Small intestine (tissue), 7 donors: ENCODE results near the gene GIPC1. TPM values are rescaled to one million over a fixed set of nuclear protein-coding genes. Genes with fewer than 3 reads are reported as not detected.

Experiments
- DNase-seq, 2 donors: peaks; one replicate each; pipeline versions ENCODE4 v3.0.0 to v3.0.0-alpha.2; 2013
- FAIRE-seq: peaks from 2 replicates; lab custom pipeline; 2012; peaks lifted over from hg19 to GRCh38; lab: Jason Lieb, UNC
- H3K27ac ChIP-seq, 3 donors: one replicate each; pipeline ENCODE4 v1.5.1; 2013; ENCODE audit warnings: low read length in 2 of 3, mild to moderate bottlenecking in 2 of 3, control low read depth in 1 of 3, inconsistent platforms in 1 of 3, low read depth in 1 of 3, moderate library complexity in 1 of 3
- H3K27me3 ChIP-seq, 3 donors: one replicate each; pipeline ENCODE4 v1.6.1; 2013; ENCODE audit warnings: low read length in 3 of 3, inconsistent platforms in 1 of 3; ENCODE audit not compliant: control insufficient read depth in 3 of 3, insufficient read depth in 3 of 3
- H3K36me3 ChIP-seq, 3 donors: one replicate each; pipeline ENCODE4 v1.6.1; 2013; ENCODE audit warnings: low read length in 3 of 3, inconsistent platforms in 1 of 3, low read depth in 1 of 3, mild to moderate bottlenecking in 1 of 3, moderate library complexity in 1 of 3; ENCODE audit not compliant: control insufficient read depth in 3 of 3, insufficient read depth in 2 of 3
- H3K4me1 ChIP-seq, 3 donors: one replicate each; pipeline ENCODE4 v1.6.1; 2013; ENCODE audit warnings: low read length in 2 of 3, inconsistent platforms in 1 of 3, low read depth in 1 of 3, mild to moderate bottlenecking in 1 of 3, moderate library complexity in 1 of 3; ENCODE audit not compliant: control insufficient read depth in 3 of 3, insufficient read depth in 2 of 3
- H3K4me3 ChIP-seq, 3 donors: one replicate each; pipeline ENCODE4 v1.5.1; 2013; ENCODE audit warnings: low read length in 3 of 3, control low read depth in 1 of 3, inconsistent platforms in 1 of 3, low read depth in 1 of 3, mild to moderate bottlenecking in 1 of 3, moderate library complexity in 1 of 3
- H3K9me3 ChIP-seq, 2 donors: one replicate each; pipeline ENCODE4 v1.6.1; 2013; ENCODE audit warnings: low read depth in 1 of 2, low read length in 1 of 2; ENCODE audit not compliant: control insufficient read depth in 2 of 2, insufficient read depth in 1 of 2
- WGBS, 3 donors: extraction: QIAGEN DNeasy Blood & Tissue Kit; methylation state at CpG; one replicate each; pipeline ENCODE4 v1.1.7; 2013; 5-methylcytosine and 5-hydroxymethylcytosine counted together
- polyA plus RNA-seq, 4 donors: library from polyadenylated mRNA; stranded (reverse) in 3 of 4; unstranded in 1 of 4; fragments of 200-250 nt in 3 of 4; fragments of 120-200 nt in 1 of 4; gene quantifications; one replicate each; pipeline versions ENCODE4 v1.2.1 to v1.2.3, GENCODE V29; 2013
- donor health status: healthy with polysubstance abuse.
- donor health status: control.
- donor health status: control.
- donor health status: Bipolar disorder and iron deficiency.
- donor health status: healthy.

Gene GIPC1
- polyA plus RNA-seq, 4 donors, result 43.1 to 91.2 (median 65.2) TPM

DNA sequence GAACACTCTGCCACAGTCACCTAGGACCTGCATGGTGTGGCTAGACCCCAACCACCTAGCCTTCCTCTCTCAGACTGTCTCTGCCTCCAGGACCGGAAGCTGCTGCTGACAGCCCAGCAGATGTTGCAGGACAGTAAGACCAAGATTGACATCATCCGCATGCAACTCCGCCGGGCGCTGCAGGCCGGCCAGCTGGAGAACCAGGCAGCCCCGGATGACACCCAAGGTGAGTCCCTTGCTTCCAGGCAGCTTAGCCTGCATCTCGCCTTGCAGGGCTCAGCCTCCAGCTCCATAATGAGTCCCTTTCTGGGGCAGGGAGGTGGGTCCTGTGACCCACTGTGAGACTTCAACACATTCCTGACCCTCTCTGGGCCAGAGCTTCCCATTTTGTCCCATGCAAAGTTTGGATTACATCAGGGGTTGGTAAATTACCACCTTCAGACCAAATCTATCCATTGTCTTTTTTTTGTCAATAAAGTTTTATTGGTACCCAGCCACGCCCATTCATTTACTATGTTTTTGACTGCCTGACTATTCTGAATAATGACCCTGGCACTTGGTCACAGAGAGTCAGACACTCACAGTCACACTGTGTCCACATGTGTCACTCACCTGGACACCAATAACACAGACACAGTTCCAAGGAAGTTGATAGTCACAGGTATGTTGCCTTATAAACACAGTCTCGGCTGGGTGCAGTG lies 49.4 kb downstream of the GIPC1 start:
- FAIRE-seq, result no peak
- WGBS, 3 donors, result 95 to 98% (median 97%) methylated on average over 10 of the region's 10 CpGs

DNA sequence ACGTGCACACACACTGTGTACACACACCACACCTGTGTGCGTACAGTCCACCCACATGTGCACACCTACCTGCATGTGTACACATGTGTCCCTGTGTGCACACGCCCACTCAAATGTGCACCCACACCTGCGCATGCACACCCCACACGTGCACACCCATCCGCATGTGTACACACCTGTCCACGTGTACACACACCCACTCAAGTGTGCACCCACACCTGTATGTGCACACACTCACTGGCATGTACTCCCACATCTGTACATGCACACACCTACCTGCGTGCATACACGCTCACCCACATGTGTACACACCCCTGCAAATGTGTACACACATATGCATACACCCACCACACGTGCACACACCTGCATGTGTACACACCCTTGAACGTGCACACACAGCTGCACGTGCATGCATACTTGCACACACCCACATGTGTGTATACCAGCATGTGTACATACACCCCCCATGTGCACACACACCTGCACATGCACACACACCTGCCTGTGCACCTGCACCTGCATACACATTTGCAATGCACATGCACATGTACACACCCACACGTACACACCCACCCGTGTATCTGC lies 52.2 kb downstream of the GIPC1 start:
- DNase-seq, result no peak
- WGBS, 3 donors, result 94 to 95% (median 95%) methylated on average over 14 of the region's 14 CpGs
- FAIRE-seq, result no peak
- Histone ChIP-seq H3K36me3 (peaks cover 0 to 81% (median 3%) of the 10 kb centered on the region in 3 donors), H3K4me1 (peaks cover 0 to 10% (median 0%) of the 10 kb centered on the region in 3 donors), H3K9me3 (no peaks in the 10 kb centered on the region), H3K27me3 (no peaks in the 10 kb centered on the region), H3K27ac (no peak overlapping the region), H3K4me3 (no peak overlapping the region)

More for the DNA sequence above, 49.4 kb downstream of the GIPC1 start:
- Histone ChIP-seq H3K9me3 (no peaks in the 10 kb centered on the region), H3K27ac (no peak overlapping the region), H3K36me3 (peaks cover 0 to 92% (median 11%) of the 10 kb centered on the region in 3 donors), H3K4me1 (no peaks in the 10 kb centered on the region), H3K4me3 (no peak overlapping the region), H3K27me3 (no peaks in the 10 kb centered on the region)
- DNase-seq, result no peak

DNA sequence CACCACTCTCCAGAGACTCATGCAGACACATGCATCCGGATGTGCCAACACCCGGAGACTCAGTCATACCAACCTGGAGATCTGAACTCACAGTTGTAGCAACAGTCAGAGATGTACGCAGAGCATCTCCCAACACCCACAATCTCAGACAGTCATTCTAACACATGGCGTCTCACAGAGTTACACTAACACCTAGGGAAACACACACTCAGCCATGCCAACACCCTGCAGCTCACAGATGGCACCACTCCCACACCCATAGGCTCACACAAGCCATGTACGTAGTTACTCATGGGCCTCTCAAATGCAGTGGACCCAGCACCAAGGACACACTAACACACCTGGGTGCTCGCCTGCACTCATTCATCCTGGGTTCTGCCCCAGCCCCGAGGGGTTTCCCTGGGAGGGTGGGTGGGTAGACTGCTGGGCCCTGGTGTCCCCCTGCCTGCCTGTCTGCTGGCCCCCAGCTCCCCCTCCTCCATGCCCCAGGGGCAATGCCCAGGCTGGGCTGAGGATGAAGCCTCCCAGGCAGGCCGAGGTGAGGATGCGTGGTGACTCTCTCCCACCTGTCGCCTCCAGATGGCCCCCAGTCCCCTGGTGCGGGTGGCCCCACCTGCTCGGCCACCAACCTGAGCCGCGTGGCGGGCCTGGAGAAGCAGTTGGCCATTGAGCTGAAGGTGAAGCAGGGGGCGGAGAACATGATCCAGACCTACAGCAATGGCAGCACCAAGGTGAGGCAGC lies 52.9 kb downstream of the GIPC1 start:
- peaks cover 0 to 75% (median 3%) of the 10 kb centered on the region in 3 donors for H3K36me3 ChIP-seq
- no peak for DNase-seq
- no peak overlapping the region for H3K27ac ChIP-seq

DNA sequence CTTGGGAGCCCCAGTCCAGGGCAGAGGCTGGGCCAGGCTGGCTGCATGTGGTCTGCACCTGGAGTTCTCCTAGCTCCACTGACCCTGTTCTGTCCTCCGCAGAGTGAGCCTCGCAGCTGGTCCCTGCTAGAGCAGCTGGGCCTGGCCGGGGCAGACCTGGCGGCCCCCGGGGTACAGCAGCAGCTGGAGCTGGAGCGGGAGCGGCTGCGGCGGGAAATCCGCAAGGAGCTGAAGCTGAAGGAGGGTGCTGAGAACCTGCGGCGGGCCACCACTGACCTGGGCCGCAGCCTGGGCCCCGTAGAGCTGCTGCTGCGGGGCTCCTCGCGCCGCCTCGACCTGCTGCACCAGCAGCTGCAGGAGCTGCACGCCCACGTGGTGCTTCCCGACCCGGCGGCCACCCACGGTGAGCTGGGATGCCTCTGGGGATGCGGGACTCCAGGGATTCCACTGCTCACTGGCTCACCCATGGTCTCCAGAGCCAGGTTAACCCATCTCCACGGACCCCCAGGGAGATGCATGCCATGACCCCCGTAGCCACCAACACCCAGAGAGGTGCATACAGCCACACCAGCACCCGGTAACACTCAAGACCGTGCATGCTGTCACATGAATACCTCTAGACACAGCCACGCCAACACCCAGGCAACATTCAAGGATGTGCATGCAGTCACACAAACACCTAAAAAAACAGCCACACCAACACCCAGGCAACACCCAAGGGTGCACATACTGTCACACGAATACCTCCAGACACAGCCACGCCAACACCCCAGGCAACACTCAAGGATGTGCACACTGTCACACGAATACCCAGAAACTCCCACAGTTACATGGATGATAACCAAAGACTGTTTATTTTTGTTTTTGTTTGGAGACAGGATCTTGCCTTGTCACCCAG lies 54.6 kb downstream of the GIPC1 start:
- Histone ChIP-seq H3K4me1 (peaks cover 0 to 10% (median 0%) of the 10 kb centered on the region in 3 donors), H3K9me3 (no peaks in the 10 kb centered on the region), H3K4me3 (no peak overlapping the region), H3K27ac (no peak overlapping the region), H3K36me3 (peaks cover 0 to 75% (median 3%) of the 10 kb centered on the region in 3 donors), H3K27me3 (no peaks in the 10 kb centered on the region)
- 85 to 88% (median 86%) methylated on average over 20 to 34 of the region's 34 CpGs for WGBS, 3 donors
- FAIRE-seq (no peak), DNase-seq (no peak)

More for the DNA sequence above, 52.9 kb downstream of the GIPC1 start:
- 94 to 99% (median 94%) methylated on average over 13 to 16 of the region's 16 CpGs for WGBS, 3 donors
- H3K27me3 ChIP-seq, result no peaks in the 10 kb centered on the region
- no peak for FAIRE-seq
- no peaks in the 10 kb centered on the region for H3K9me3 ChIP-seq
- no peak overlapping the region for H3K4me3 ChIP-seq
- H3K4me1 ChIP-seq, result peaks cover 0 to 10% (median 0%) of the 10 kb centered on the region in 3 donors

DNA sequence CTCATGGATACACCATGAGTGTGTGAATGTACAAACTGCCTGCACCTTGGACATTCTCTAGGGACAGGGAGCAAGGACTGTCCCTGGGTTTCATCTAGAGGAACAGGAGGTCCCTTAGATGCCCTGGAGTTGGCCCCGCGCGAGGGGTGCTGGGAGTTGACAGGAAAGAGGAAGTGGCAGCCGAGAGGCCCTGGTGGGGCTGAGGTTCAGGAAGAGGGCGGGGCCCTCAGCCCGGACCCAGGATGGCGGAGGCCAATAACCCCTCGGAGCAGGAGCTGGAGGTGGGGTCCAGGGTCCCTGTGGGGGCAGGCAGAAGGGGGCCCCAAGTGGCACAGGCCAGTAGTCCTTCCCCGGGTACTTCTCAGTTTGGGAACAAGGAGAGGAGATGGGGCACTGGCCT lies 55.9 kb downstream of the GIPC1 start:
- Histone ChIP-seq H3K9me3 (no peaks in the 10 kb centered on the region), H3K27ac (peak overlapping the region; percentile 15 to 44 (median 22)), H3K4me3 (peak overlapping the region in 2 of 3 donors; percentile 37 to 41), H3K4me1 (peaks cover 0 to 10% (median 0%) of the 10 kb centered on the region in 3 donors), H3K36me3 (peaks cover 0 to 73% (median 3%) of the 10 kb centered on the region in 3 donors), H3K27me3 (no peaks in the 10 kb centered on the region)
- 25 to 56% (median 38%) methylated on average over 9 of the region's 9 CpGs for WGBS, 3 donors
- no peak for FAIRE-seq
- DNase-seq, result peak; percentile 63 to 84

DNA sequence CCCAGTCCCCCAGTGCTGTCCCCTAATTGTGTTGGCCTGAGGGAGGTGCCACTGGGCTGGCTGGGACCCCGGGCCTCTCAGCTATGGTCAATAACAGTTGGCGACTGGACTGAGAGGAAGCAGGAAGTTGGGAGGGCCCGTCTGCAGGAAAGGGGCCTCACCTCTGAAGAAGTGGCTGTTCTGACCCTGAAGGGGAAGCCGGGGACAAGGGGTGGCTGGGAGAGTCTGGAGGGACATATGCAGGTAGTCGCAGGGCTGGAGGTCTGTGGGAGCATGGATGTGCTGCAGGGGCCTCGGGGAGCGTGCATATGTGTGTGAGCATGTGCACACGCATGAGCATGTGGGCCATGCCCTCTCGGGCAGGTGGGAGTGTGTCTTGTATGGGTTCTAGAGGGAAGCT lies 56.9 kb downstream of the GIPC1 start:
- peaks cover 0 to 71% (median 3%) of the 10 kb centered on the region in 3 donors for H3K36me3 ChIP-seq
- DNase-seq, result no peak
- H3K27ac ChIP-seq, result no peak overlapping the region
- 61 to 84% (median 76%) methylated on average over 9 of the region's 9 CpGs for WGBS, 3 donors
- no peak for FAIRE-seq
- H3K4me3 ChIP-seq, result no peak overlapping the region
- H3K4me1 ChIP-seq, result peaks cover 0 to 20% (median 0%) of the 10 kb centered on the region in 3 donors
- no peaks in the 10 kb centered on the region for H3K9me3 ChIP-seq
- no peaks in the 10 kb centered on the region for H3K27me3 ChIP-seq

DNA sequence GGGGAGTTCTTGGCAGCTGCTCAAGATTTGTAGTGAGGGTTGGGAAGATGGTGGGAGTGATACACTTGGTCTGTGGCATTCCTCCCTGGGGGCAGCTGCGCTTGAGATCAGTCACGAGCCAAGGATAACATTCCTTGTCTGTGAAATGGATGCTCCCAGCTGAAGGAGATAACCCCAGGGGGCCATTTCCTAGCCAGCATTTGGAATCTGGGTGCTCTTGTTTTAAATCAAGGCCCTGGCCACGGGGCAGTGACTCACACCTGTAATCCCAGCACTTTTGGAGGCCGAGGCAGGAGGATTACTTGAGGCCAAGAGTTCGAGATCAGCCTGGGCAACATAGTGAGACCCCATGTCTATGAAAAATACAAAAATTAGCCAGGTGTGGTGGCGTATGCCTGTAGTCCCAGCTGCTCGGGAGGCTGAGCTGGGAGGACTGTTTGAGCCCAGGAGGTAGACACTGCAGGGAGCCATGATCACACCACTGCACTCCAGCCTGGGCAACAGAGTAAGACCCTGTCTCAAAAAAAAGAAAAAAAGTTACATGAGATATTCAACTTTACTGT lies 58.3 kb downstream of the GIPC1 start:
- DNase-seq (no peak), FAIRE-seq (no peak)
- peaks cover 0 to 58% (median 0%) of the 10 kb centered on the region in 3 donors for H3K36me3 ChIP-seq
- 81 to 96% (median 93%) methylated on average over 7 of the region's 7 CpGs for WGBS, 3 donors
- no peak overlapping the region for H3K27ac ChIP-seq
- peaks cover 0 to 3% (median 0%) of the 10 kb centered on the region in 3 donors for H3K27me3 ChIP-seq
- H3K9me3 ChIP-seq, result no peaks in the 10 kb centered on the region
- H3K4me1 ChIP-seq, result peaks cover 0 to 24% (median 0%) of the 10 kb centered on the region in 3 donors
- H3K4me3 ChIP-seq, result no peak overlapping the region
